ENCODE results near the gene CNNM1. TPM values are rescaled to one million over a fixed set of nuclear protein-coding genes. Genes with fewer than 3 reads are reported as not detected.

Gene CNNM1
- total RNA-seq, 3 donors from 2014 or later (not counting 1 experiment from before 2014, with no cell fraction given) = not detected

GRCh38 chr10:99325281-99325680, 3.9 kb upstream of the CNNM1 start:
- Histone ChIP-seq H3K4me3 (ENCODE audit: low read length) (no peak overlapping the region), H3K27ac (ENCODE audit: low read length) (no peak overlapping the region), H3K36me3 (ENCODE audit: control insufficient read depth, insufficient read depth, low read length) (no peaks in the 10 kb centered on the region), H3K27me3 (ENCODE audit: control insufficient read depth, insufficient read depth, low read length) (peaks cover 3% of the 10 kb centered on the region), H3K9me3 (ENCODE audit: control insufficient read depth, insufficient read depth, low read length) (no peaks in the 10 kb centered on the region), H3K4me1 (ENCODE audit: control insufficient read depth, insufficient read depth, low read length) (peaks cover 4% of the 10 kb centered on the region)
- no peaks in the 10 kb centered on the region for H3K36me3 Mint-ChIP-seq
- H3K27ac Mint-ChIP-seq = no peak overlapping the region
- DNase-seq (no peak), ATAC-seq (no peak)
- no peaks in the 10 kb centered on the region for H3K4me1 Mint-ChIP-seq
- no peak for TF ChIP-seq CTCF (IDR thresholded peaks at IDR 0.05)
- WGBS (ENCODE audit: insufficient coverage) = no CpG with 5 or more reads among the region's 1 CpG
- H3K4me3 Mint-ChIP-seq = no peak overlapping the region
- no peaks in the 10 kb centered on the region for H3K9me3 Mint-ChIP-seq
- peaks cover 20 to 23% of the 10 kb centered on the region in 2 donors for H3K27me3 Mint-ChIP-seq (ENCODE audit: low read depth in 2 of 2)
- intact Hi-C loops (cut with micrococcal nuclease) = no loop called here

- no peak for ATAC-seq
- DNase-seq = no peak
- H3K27ac Mint-ChIP-seq = no peak overlapping the region
- WGBS (ENCODE audit: insufficient coverage) = 83% methylated on average over 4 of the region's 5 CpGs
- Histone ChIP-seq H3K36me3 (ENCODE audit: control insufficient read depth, insufficient read depth, low read length) (no peaks in the 10 kb centered on the region), H3K27me3 (ENCODE audit: control insufficient read depth, insufficient read depth, low read length) (peaks cover 12% of the 10 kb centered on the region), H3K4me3 (ENCODE audit: low read length) (no peak overlapping the region), H3K27ac (ENCODE audit: low read length) (no peak overlapping the region), H3K4me1 (ENCODE audit: control insufficient read depth, insufficient read depth, low read length) (peaks cover 6% of the 10 kb centered on the region), H3K9me3 (ENCODE audit: control insufficient read depth, insufficient read depth, low read length) (no peaks in the 10 kb centered on the region)
- H3K27me3 Mint-ChIP-seq (ENCODE audit: low read depth in 2 of 2) = peaks cover 28 to 31% of the 10 kb centered on the region in 2 donors
- no peak overlapping the region for H3K4me3 Mint-ChIP-seq
- H3K36me3 Mint-ChIP-seq = no peaks in the 10 kb centered on the region
- no peak for TF ChIP-seq CTCF (IDR thresholded peaks at IDR 0.05)
- H3K9me3 Mint-ChIP-seq = no peaks in the 10 kb centered on the region
- intact Hi-C loops (cut with micrococcal nuclease) = no loop called here
- no peaks in the 10 kb centered on the region for H3K4me1 Mint-ChIP-seq
Observed at GRCh38 chr10:99326871-99327270, 2.3 kb upstream of the CNNM1 start.

- Histone ChIP-seq H3K9me3 (ENCODE audit: control insufficient read depth, insufficient read depth, low read length) (no peaks in the 10 kb centered on the region), H3K36me3 (ENCODE audit: control insufficient read depth, insufficient read depth, low read length) (no peaks in the 10 kb centered on the region), H3K27ac (ENCODE audit: low read length) (no peak overlapping the region), H3K4me1 (ENCODE audit: control insufficient read depth, insufficient read depth, low read length) (peaks cover 6% of the 10 kb centered on the region), H3K4me3 (ENCODE audit: low read length) (no peak overlapping the region), H3K27me3 (ENCODE audit: control insufficient read depth, insufficient read depth, low read length) (peaks cover 12% of the 10 kb centered on the region)
- WGBS (ENCODE audit: insufficient coverage) = 27% methylated on average over 21 of the region's 23 CpGs
- intact Hi-C loops (cut with micrococcal nuclease) = no loop called here
- H3K27ac Mint-ChIP-seq = no peak overlapping the region
- no peaks in the 10 kb centered on the region for H3K9me3 Mint-ChIP-seq
- H3K4me1 Mint-ChIP-seq = no peaks in the 10 kb centered on the region
- H3K4me3 Mint-ChIP-seq = peak overlapping the region; percentile 70
- no peak for TF ChIP-seq CTCF (IDR thresholded peaks at IDR 0.05)
- no peaks in the 10 kb centered on the region for H3K36me3 Mint-ChIP-seq
- ATAC-seq (no peak), DNase-seq (no peak)
- peaks cover 27% of the 10 kb centered on the region in 2 donors for H3K27me3 Mint-ChIP-seq (ENCODE audit: low read depth in 2 of 2)
Observed at GRCh38 chr10:99328579-99329303, 415 bp upstream of the CNNM1 start.

Data from natural killer cell (primary cell).